SK-N-SH treated with all-trans-retinoic acid at 6 μM for 48 hours (cell line): Measurements from ENCODE around the gene OR11G2.

Experiments used
- ARNTL ChIP-seq: fragments of 450-650 bp; formaldehyde crosslinking; IDR thresholded peaks from 2 replicates; pipeline ENCODE4 v1.5.0; 2020; ENCODE audit warnings: low read depth, mild to moderate bottlenecking, moderate library complexity, borderline replicate concordance
- GLIS3 ChIP-seq: fragments of 250-450 bp; sonication (Bioruptor Pico); IDR thresholded peaks from 2 replicates; pipeline ENCODE4 v1.5.0; 2020; ENCODE audit warnings: mild to moderate bottlenecking, moderate library complexity
- ISL1 ChIP-seq: fragments of 250-450 bp; sonication (Bioruptor Pico); IDR thresholded peaks from 2 replicates; pipeline ENCODE4 v2.1.2; 2022; ENCODE audit warnings: mild to moderate bottlenecking, moderate library complexity
- PATZ1 ChIP-seq: fragments of 250-450 bp; sonication (Bioruptor Pico); IDR thresholded peaks from 2 replicates; pipeline ENCODE4 v1.8.0; 2020; ENCODE audit warnings: mild to moderate bottlenecking, moderate library complexity, borderline replicate concordance
- PPARA ChIP-seq: fragments of 250-450 bp; sonication (Bioruptor Pico); IDR thresholded peaks from 2 replicates; pipeline ENCODE4 v1.5.0; 2020; ENCODE audit warnings: mild to moderate bottlenecking, borderline replicate concordance
- TOX ChIP-seq: fragments of 250-450 bp; sonication (Bioruptor Pico); IDR thresholded peaks from 2 replicates; pipeline ENCODE4 v1.8.0; 2021; ENCODE audit warnings: mild to moderate bottlenecking, moderate library complexity, borderline replicate concordance
- ZFP3 ChIP-seq: fragments of 250-450 bp; sonication (Bioruptor Pico); IDR thresholded peaks from 2 replicates; pipeline ENCODE4 v1.5.0; 2020; ENCODE audit warnings: mild to moderate bottlenecking, moderate library complexity
- ZFP30 ChIP-seq: fragments of 450-650 bp; formaldehyde crosslinking; IDR thresholded peaks from 2 replicates; pipeline ENCODE4 v1.5.0; 2022; ENCODE audit warnings: mild to moderate bottlenecking, moderate library complexity
- ZNF565 ChIP-seq: fragments of 450-650 bp; formaldehyde crosslinking; conservative IDR thresholded peaks from 2 replicates; pipeline ENCODE4 v1.5.0; 2020; ENCODE audit warnings: low read depth, mild to moderate bottlenecking, moderate library complexity

DNA sequence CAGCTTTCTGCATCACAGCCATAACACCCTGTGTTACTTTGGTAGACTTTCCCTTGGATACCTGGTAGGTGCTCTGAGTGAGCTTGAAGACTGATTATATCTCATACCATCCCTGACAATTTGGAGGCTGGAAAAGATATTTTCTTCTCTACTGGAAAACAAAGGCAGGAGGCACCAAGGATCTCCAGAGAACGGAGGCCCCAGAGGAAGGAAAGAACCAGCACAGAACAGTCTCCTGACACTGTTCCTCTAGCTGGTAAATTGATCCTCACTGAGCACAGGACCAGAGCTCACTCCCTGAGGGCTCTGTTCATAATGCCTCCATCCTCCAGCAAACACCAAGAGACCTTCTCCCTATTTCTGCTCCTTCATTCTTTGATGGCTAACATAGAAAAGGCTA lies at the start of gene OR11G2:
- TF ChIP-seq ZFP30 (CRISPR knock-in tag) (no peak), PATZ1 (CRISPR knock-in tag) (no peak), ARNTL (CRISPR knock-in tag) (no peak), ZFP3 (CRISPR knock-in tag) (no peak), ZNF565 (CRISPR knock-in tag) (no peak), GLIS3 (CRISPR knock-in tag) (no peak), PPARA (CRISPR knock-in tag) (no peak), TOX (CRISPR knock-in tag) (no peak), ISL1 (CRISPR knock-in tag) (no peak)
